PC-9 (cell line): ENCODE results near the gene INPP5A. TPM values are rescaled to one million over a fixed set of nuclear protein-coding genes. Genes with fewer than 3 reads are reported as not detected.

Experiments
- BruUV-seq: library from RNA; stranded (reverse); fragments of 400-500 nt; replicated peaks from 2 replicates; lab custom pipeline; 2021; lab: Mats Ljungman, UMichigan
- CTCF ChIA-PET: fragments of 300-600 bp; sonication (Branson Sonifier 250); formaldehyde crosslinking; loops from one replicate; lab custom pipeline; 2022; ENCODE audit warnings: antibody characterized with exemption; lab: Charles Lee
- POLR2A ChIA-PET: fragments of 300-600 bp; sonication (Branson Sonifier 250); formaldehyde crosslinking; loops from one replicate; lab custom pipeline; 2022; ENCODE audit warnings: antibody characterized with exemption; ENCODE audit not compliant: unreplicated experiment; lab: Charles Lee
- DNase-seq, 2 experiments: peaks; one replicate each; pipeline versions ENCODE4 v3.0.0 to v3.0.0-alpha.2; 2015 to 2022; ENCODE audit warnings: mixed read lengths in 1 of 2
- H2AFZ ChIP-seq: fragments of 200-600 bp; sonication (generic); 2 replicates; pipeline ENCODE4 v1.8.1; 2017; ENCODE audit warnings: antibody characterized with exemption
- H3F3A ChIP-seq: fragments of 200-600 bp; sonication (generic); 2 replicates; pipeline ENCODE4 v1.8.1; 2017; ENCODE audit warnings: antibody characterized with exemption, mild to moderate bottlenecking, low read depth; ENCODE audit not compliant: insufficient read depth
- H3K27ac ChIP-seq: fragments of 200-600 bp; sonication (generic); 2 replicates; pipeline ENCODE4 v1.6.1; 2016; ENCODE audit warnings: mixed run types
- H3K27me3 ChIP-seq: fragments of 200-600 bp; sonication (generic); 2 replicates; pipeline ENCODE4 v1.6.1; 2016; ENCODE audit warnings: low read depth, mixed run types; ENCODE audit not compliant: insufficient read depth
- H3K36me3 ChIP-seq: fragments of 200-600 bp; sonication (generic); 2 replicates; pipeline ENCODE4 v1.6.1; 2016; ENCODE audit warnings: low read depth, mixed run types
- H3K4me1 ChIP-seq: fragments of 200-600 bp; sonication (generic); replicated peaks from 2 replicates; pipeline ENCODE4 v1.6.1; 2016; ENCODE audit warnings: mixed run types; ENCODE audit not compliant: insufficient read depth
- H3K4me2 ChIP-seq: fragments of 200-600 bp; sonication (generic); 2 replicates; pipeline ENCODE4 v1.6.1; 2017; ENCODE audit warnings: mixed run types
- H3K4me3 ChIP-seq: fragments of 200-600 bp; sonication (generic); 2 replicates; pipeline ENCODE4 v1.6.1; 2016; ENCODE audit warnings: mixed run types
- H3K79me2 ChIP-seq: fragments of 200-600 bp; sonication (generic); 2 replicates; pipeline ENCODE4 v1.6.1; 2017; ENCODE audit warnings: low read depth, mixed run types
- H3K9me2 ChIP-seq: fragments of 200-600 bp; sonication (generic); 2 replicates; pipeline ENCODE4 v1.8.1; 2017; ENCODE audit warnings: mild to moderate bottlenecking; ENCODE audit not compliant: insufficient read depth
- H3K9me3 ChIP-seq: fragments of 200-600 bp; sonication (generic); 2 replicates; pipeline ENCODE4 v1.8.1; 2016; ENCODE audit warnings: low read depth; ENCODE audit not compliant: insufficient read depth
- H4K20me1 ChIP-seq: fragments of 200-600 bp; sonication (generic); 2 replicates; pipeline ENCODE4 v1.8.1; 2017; ENCODE audit not compliant: insufficient read depth
- EZH2 ChIP-seq: fragments of 200-600 bp; sonication (generic); IDR thresholded peaks from 2 replicates; pipeline ENCODE4 v1.8.0; 2017; ENCODE audit warnings: antibody characterized with exemption, low read depth
- intact Hi-C: fragments of 100-400 bp; cut with micrococcal nuclease; formaldehyde crosslinking; loops from one replicate; pipeline ENCODE4 v1.10.0; 2022; ENCODE audit not compliant: unreplicated experiment
- total RNA-seq: library from RNA; stranded (reverse); gene quantifications from 2 replicates; pipeline ENCODE4 v1.2.3, GENCODE V29; 2021
- TF ChIP-seq, protein P1 (sequence below): fragments of 200-600 bp; sonication (generic); conservative IDR thresholded peaks from 2 replicates; pipeline ENCODE4 v1.6.1; 2017; ENCODE audit warnings: mixed run types, antibody characterized with exemption, mild to moderate bottlenecking, moderate library complexity

INPP5A gene
- total RNA-seq, 1 experiment from 2014 or later, result 18.4 TPM

DNA sequence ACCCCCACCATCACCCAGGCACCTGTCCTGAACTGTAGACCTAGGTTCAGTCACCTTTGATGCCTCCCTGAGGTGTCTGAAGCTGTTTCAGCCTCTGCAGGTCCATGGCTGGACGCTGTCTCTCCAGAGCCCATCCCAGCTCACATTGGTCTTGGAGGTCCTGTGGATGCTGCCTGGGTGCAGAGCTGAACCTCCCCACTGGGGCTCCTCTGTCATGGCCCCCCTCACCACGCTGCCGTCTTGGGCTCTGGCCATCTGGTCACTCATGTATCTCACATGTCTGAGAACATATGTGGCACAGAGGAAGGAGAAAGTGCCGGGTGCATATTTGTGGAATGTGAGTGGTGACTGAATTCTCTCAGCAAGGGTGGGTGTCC is 139.5 kb downstream of the INPP5A start:
- H3K27ac ChIP-seq, result no peak overlapping the region
- CTCF ChIA-PET, result no interaction called here
- H3K9me3 ChIP-seq, result no peaks in the 10 kb centered on the region
- H3K27me3 ChIP-seq, result no peaks in the 10 kb centered on the region
- intact Hi-C loops, result no loop called here
- H2AFZ ChIP-seq, result no peak overlapping the region
- TF ChIP-seq, protein P1, sequence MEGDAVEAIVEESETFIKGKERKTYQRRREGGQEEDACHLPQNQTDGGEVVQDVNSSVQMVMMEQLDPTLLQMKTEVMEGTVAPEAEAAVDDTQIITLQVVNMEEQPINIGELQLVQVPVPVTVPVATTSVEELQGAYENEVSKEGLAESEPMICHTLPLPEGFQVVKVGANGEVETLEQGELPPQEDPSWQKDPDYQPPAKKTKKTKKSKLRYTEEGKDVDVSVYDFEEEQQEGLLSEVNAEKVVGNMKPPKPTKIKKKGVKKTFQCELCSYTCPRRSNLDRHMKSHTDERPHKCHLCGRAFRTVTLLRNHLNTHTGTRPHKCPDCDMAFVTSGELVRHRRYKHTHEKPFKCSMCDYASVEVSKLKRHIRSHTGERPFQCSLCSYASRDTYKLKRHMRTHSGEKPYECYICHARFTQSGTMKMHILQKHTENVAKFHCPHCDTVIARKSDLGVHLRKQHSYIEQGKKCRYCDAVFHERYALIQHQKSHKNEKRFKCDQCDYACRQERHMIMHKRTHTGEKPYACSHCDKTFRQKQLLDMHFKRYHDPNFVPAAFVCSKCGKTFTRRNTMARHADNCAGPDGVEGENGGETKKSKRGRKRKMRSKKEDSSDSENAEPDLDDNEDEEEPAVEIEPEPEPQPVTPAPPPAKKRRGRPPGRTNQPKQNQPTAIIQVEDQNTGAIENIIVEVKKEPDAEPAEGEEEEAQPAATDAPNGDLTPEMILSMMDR, result no peak
- no peak for TF ChIP-seq EZH2
- H3K36me3 ChIP-seq, result no peaks in the 10 kb centered on the region
- POLR2A ChIA-PET, result no interaction called here
- no peak overlapping the region for H3K4me2 ChIP-seq
- no peak overlapping the region for H3K4me3 ChIP-seq
- H4K20me1 ChIP-seq, result no peaks in the 10 kb centered on the region
- H3K79me2 ChIP-seq, result no peaks in the 10 kb centered on the region
- DNase-seq, result no peak
- H3K9me2 ChIP-seq, result no peaks in the 10 kb centered on the region
- H3K4me1 ChIP-seq, result no peaks in the 10 kb centered on the region
- no TSS peak for BruUV-seq
- no peaks in the 10 kb centered on the region for H3F3A ChIP-seq

DNA sequence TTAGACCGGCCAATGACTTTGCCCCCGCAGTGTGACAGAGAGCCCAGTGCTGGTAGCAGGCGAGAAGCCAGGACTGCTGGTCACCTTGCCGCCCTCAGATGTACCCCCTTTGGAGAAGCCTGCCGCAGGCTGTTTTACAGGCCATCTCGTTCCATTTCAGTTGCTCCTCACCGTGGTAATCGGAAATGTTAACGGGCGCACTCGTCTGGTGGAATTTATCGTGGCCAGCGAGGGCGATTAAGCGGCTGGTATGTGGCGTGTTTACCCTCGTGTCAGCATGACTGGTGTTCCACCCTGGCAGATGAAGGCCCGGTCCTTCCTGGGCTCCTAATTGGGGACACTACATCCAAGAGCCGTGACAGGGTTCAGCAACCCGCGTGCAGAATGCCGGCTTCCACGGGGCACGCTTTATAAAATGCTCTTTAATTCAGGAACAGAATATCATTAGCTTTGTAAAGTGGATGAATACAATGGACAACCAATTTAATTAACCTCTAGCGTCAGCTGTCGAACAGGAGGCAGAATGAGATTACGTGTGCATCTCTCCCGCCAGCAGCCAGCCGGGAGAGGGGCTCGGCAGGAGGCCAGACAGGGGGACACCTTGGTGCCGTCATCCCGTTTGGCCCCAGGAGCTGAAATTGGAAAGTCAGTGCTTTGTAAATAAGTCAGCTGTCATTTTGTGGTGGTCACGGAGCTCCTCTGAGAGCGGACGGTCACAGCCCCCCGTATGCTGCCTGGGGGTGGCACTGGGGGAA is 140.1 kb downstream of the INPP5A start:
- no peaks in the 10 kb centered on the region for H3K36me3 ChIP-seq
- H3K9me3 ChIP-seq, result no peaks in the 10 kb centered on the region
- H3F3A ChIP-seq, result no peaks in the 10 kb centered on the region
- ChIA-PET CTCF (no interaction called here), POLR2A (no interaction called here)
- BruUV-seq, result no TSS peak
- H3K9me2 ChIP-seq, result no peaks in the 10 kb centered on the region
- intact Hi-C loops, result no loop called here
- H3K4me2 ChIP-seq, result no peak overlapping the region
- no peak for DNase-seq
- no peak overlapping the region for H2AFZ ChIP-seq
- H3K27ac ChIP-seq, result no peak overlapping the region
- H3K4me1 ChIP-seq, result no peaks in the 10 kb centered on the region
- H4K20me1 ChIP-seq, result no peaks in the 10 kb centered on the region
- TF ChIP-seq, protein P1, result no peak
- no peak for TF ChIP-seq EZH2
- H3K79me2 ChIP-seq, result no peaks in the 10 kb centered on the region
- no peaks in the 10 kb centered on the region for H3K27me3 ChIP-seq
- H3K4me3 ChIP-seq, result no peak overlapping the region

DNA sequence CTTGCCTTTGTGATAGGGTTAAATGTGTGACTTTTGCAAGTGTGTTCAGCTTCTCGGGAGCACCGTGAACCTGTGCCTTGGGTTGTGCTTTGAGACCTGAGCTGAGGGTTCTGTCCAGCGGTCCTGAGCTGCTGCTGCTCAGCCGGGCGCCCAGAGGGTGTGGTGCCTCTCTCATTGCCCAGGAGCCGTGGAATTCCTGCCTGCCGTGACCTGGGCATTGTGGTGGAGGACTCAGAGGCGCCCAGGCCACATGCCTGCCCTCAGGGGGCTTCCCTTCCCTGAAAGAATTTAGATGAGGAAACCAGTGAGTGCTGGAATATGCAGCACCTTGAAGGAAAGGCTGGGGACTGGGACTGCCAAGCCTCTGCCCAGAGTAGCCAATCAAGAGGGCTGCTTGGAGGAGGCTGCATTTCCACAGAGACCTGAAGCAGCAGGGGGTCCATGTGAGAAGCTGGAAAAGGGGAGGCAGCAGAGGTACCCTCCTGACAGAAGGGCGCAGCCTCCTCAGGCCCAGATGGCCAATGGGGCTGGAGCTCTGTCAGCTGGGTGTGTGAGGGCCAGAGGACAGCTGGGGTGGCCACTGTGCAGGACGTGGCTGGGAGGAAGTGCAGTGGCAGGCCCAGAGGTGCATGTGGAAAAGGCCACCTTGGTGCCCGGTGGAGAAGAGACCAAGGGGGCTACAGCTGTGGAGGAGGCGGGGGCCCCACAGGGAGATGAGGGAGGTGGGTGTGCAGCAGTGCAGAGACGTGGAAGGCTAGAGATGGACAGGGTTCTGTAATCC is 141.0 kb downstream of the INPP5A start:
- Histone ChIP-seq H3K4me2 (no peak overlapping the region), H3F3A (peaks cover 2% of the 10 kb centered on the region; the same call in 1 of the 2 replicates), H3K9me3 (no peaks in the 10 kb centered on the region), H4K20me1 (no peaks in the 10 kb centered on the region), H3K27me3 (no peaks in the 10 kb centered on the region), H3K27ac (no peak overlapping the region), H3K9me2 (no peaks in the 10 kb centered on the region), H2AFZ (no peak overlapping the region), H3K36me3 (no peaks in the 10 kb centered on the region), H3K4me3 (no peak overlapping the region), H3K79me2 (no peaks in the 10 kb centered on the region), H3K4me1 (peaks cover 2% of the 10 kb centered on the region)
- ChIA-PET CTCF (no interaction called here), POLR2A (no interaction called here)
- no TSS peak for BruUV-seq
- no peak for TF ChIP-seq EZH2
- TF ChIP-seq, protein P1, result no peak
- intact Hi-C loops, result no loop called here
- no peak for DNase-seq
